GM18517 (cell line): Measurements from ENCODE around the gene SLC16A13.
"Not testable (repeated sequence)": the region's sequence is repeated elsewhere in the genome, so short reads cannot be mapped to it uniquely, and the experiment has no call there.

Source experiments
- ATAC-seq: cut with Tn5 transposase; IDR thresholded peaks from one replicate; pipeline ENCODE4 v1.9.1; 2021; ENCODE audit warnings: mild to moderate bottlenecking, moderate library complexity; ENCODE audit not compliant: unreplicated experiment

The SLC16A13 gene

GRCh38 chr17:7027335-7027734 lies 8.5 kb upstream of the SLC16A13 start:
- ATAC-seq = no peak

GRCh38 chr17:7029096-7029495 lies 6.7 kb upstream of the SLC16A13 start:
- no peak for ATAC-seq

GRCh38 chr17:7029659-7030058 lies 6.2 kb upstream of the SLC16A13 start:
- no peak for ATAC-seq

GRCh38 chr17:7034955-7035590 lies 742 bp upstream of the SLC16A13 start:
- ATAC-seq = peak; percentile 5

- ATAC-seq = no peak
Measured at GRCh38 chr17:7038025-7038862, 2.4 kb downstream of the SLC16A13 start.

- ATAC-seq = no peak
Measured at GRCh38 chr17:7039832-7040231, 4.0 kb downstream of the SLC16A13 start.

GRCh38 chr17:7041607-7042500 lies 6.0 kb downstream of the SLC16A13 start:
- no peak for ATAC-seq

- ATAC-seq = no peak
Measured at GRCh38 chr17:7042501-7043181, 6.8 kb downstream of the SLC16A13 start.

GRCh38 chr17:7043182-7043496 lies 7.3 kb downstream of the SLC16A13 start:
- ATAC-seq = no peak

GRCh38 chr17:7043497-7044198 lies 7.8 kb downstream of the SLC16A13 start, which contains the start of gene SLC16A11:
Gene SLC16A11, minus strand, starts transcription at chr17:7044092. Its CDS starts 579 bp downstream, at chr17:7043513.
- no peak for ATAC-seq

GRCh38 chr17:7045492-7046126 lies 9.8 kb downstream of the SLC16A13 start:
- ATAC-seq = no peak

- no peak for ATAC-seq
Measured at GRCh38 chr17:7046127-7046724, 10.4 kb downstream of the SLC16A13 start.

GRCh38 chr17:7046725-7047397 lies 11.0 kb downstream of the SLC16A13 start:
- ATAC-seq = not testable (repeated sequence)

GRCh38 chr17:7047566-7047965 lies 11.8 kb downstream of the SLC16A13 start:
- ATAC-seq = no peak

- no peak for ATAC-seq
Measured at GRCh38 chr17:7048968-7049367, 13.2 kb downstream of the SLC16A13 start.

- not testable (repeated sequence) for ATAC-seq
Measured at GRCh38 chr17:7050583-7050982, 14.8 kb downstream of the SLC16A13 start.

- no peak for ATAC-seq
Measured at GRCh38 chr17:7056386-7056785, 20.6 kb downstream of the SLC16A13 start.

- ATAC-seq = no peak
Measured at GRCh38 chr17:7058831-7059447, 23.1 kb downstream of the SLC16A13 start.
